ENCODE measurements around the gene GGT6.
"Not testable (repeated sequence)": the region's sequence is repeated elsewhere in the genome, so short reads cannot be mapped to it uniquely, and the experiment has no call there.

The GGT6 gene, protein sequence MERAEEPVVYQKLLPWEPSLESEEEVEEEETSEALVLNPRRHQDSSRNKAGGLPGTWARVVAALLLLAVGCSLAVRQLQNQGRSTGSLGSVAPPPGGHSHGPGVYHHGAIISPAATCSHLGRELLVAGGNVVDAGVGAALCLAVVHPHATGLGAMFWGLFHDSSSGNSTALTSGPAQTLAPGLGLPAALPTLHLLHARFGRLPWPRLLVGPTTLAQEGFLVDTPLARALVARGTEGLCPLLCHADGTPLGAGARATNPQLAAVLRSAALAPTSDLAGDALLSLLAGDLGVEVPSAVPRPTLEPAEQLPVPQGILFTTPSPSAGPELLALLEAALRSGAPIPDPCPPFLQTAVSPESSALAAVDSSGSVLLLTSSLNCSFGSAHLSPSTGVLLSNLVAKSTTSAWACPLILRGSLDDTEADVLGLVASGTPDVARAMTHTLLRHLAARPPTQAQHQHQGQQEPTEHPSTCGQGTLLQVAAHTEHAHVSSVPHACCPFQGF

GRCh38 chr17:4560421-4560820 lies at the start of gene GGT6:
TSS of gene GGT6 (minus strand) at chr17:4560577. CDS start at chr17:4560521, 56 bp downstream.
- in situ Hi-C loops (cut with MboI; ENCODE audit: low sequenced_read_pairs) = loop anchor here (25.0 kb wide), 1 partner anchor 327 kb away; the partner anchor contains the start of gene C17orf107

DNA sequence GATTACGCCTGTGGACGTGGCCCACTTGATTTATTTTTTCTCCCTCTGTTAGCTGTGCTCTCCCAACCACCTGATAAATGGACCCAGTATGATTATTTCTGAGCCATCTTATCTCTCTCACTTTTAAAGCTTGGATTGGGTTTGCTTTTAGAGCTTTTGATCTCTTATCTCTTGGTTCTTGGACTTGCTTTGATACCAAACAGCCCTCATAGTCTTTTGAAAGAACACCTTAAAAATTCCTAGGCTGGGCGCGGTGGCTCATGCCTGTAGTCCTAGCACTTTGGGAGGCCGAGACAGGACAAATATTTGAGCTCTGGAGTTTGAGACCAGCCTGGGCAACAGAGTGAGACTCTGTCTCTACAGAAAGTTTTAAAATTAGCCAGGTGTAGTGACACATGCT lies 49.8 kb upstream of the GGT6 start:
- in situ Hi-C loops (cut with MboI; ENCODE audit: low sequenced_read_pairs) = no loop called here

- in situ Hi-C loops (cut with MboI; ENCODE audit: low sequenced_read_pairs) = no loop called here
These were observed 49.4 kb upstream of the GGT6 start for GRCh38 chr17:4609761-4610160.

- in situ Hi-C loops (cut with MboI; ENCODE audit: low sequenced_read_pairs) = no loop called here
These were observed 47.4 kb upstream of the GGT6 start for GRCh38 chr17:4607773-4608187.

- in situ Hi-C loops (cut with MboI; ENCODE audit: low sequenced_read_pairs) = no loop called here
These were observed 46.9 kb upstream of the GGT6 start for GRCh38 chr17:4607261-4607741.

DNA sequence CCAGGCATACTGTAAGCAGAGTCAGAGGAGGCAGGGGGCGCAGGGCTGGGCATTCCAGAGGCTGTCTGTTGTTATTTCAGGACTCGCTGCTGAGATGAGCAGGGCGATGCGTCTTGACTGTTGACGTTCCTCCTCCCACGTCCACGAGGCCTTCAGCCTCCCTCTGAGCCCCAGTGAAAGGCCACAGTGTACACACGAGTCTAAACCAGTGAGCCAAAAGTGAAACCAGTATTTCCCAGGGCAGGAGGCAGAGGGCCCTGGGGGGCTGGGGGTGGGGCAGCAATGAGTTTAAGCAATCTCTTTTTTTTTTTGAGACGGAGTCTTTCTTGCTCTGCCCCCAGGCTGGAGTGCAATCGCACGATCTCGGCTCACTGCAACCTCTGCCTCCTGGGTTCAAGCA lies 45.4 kb upstream of the GGT6 start:
- in situ Hi-C loops (cut with MboI; ENCODE audit: low sequenced_read_pairs) = no loop called here

- in situ Hi-C loops (cut with MboI; ENCODE audit: low sequenced_read_pairs) = not testable (repeated sequence)
These were observed 44.4 kb upstream of the GGT6 start for GRCh38 chr17:4604736-4605135.

GRCh38 chr17:4604111-4604644 lies 43.8 kb upstream of the GGT6 start:
- in situ Hi-C loops (cut with MboI; ENCODE audit: low sequenced_read_pairs) = no loop called here

DNA sequence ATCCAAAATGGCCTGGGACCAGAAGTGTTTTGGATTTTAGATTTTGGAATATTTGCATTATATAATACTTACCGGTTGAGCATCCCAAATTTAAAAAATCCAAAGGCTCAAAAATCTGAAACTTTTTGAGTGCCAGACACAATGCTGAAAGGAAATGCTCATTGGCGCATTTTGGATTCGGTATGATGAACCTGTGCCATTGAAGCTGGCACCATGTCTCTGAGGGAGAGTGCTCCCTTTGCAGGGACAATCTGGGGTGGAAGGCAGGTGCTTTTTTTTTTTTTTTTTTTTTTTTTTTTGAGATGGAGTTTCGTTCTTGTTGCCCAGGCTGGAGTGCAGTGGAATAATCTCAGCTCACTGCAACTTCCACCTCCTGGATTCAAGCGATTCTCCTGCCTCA lies 41.7 kb upstream of the GGT6 start:
- in situ Hi-C loops (cut with MboI; ENCODE audit: low sequenced_read_pairs) = no loop called here

DNA sequence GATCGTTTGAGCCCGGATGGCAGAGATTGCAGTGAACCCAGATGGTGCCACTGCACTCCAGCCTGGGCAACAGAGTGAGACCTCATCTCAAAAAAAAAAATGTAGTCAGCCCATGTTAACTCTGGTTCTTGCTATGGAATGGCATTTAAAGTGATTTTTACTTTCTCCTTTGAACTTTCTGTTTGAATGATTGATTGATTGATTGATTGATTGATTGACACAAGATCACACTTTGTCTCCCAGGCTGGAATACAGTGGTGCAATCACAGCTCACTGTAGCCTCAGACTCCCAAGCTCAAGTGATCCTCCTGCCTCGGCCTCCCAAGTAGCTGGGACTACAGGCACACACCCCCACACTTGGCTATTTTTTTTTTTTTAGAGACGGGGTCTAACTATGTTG lies 40.9 kb upstream of the GGT6 start:
- in situ Hi-C loops (cut with MboI; ENCODE audit: low sequenced_read_pairs) = no loop called here

GRCh38 chr17:4600563-4600962 lies 40.2 kb upstream of the GGT6 start:
- in situ Hi-C loops (cut with MboI; ENCODE audit: low sequenced_read_pairs) = no loop called here

GRCh38 chr17:4599505-4600281 lies 39.3 kb upstream of the GGT6 start:
- in situ Hi-C loops (cut with MboI; ENCODE audit: low sequenced_read_pairs) = no loop called here

- in situ Hi-C loops (cut with MboI; ENCODE audit: low sequenced_read_pairs) = no loop called here
These were observed 38.6 kb upstream of the GGT6 start for GRCh38 chr17:4598776-4599504.

DNA sequence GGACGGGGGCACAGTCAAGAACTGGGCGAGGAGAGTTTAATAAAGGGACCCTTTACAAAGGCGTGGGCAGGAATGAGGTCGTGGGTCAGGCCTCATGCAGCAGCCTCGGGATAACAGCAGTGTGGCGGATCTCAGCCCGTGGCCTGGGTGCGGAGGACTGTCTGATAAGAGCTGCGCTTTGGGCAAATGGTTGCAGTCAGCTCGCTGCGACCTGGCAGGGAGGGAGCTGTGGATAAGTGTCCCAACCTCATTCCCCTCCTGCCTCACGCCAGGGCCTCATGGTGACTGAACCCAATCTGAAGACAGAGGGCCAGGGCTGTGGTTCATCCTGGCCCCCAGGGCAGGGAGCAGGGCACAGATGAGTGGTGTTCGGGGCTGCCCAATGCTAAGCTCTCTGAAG lies 37.6 kb upstream of the GGT6 start:
- in situ Hi-C loops (cut with MboI; ENCODE audit: low sequenced_read_pairs) = no loop called here

DNA sequence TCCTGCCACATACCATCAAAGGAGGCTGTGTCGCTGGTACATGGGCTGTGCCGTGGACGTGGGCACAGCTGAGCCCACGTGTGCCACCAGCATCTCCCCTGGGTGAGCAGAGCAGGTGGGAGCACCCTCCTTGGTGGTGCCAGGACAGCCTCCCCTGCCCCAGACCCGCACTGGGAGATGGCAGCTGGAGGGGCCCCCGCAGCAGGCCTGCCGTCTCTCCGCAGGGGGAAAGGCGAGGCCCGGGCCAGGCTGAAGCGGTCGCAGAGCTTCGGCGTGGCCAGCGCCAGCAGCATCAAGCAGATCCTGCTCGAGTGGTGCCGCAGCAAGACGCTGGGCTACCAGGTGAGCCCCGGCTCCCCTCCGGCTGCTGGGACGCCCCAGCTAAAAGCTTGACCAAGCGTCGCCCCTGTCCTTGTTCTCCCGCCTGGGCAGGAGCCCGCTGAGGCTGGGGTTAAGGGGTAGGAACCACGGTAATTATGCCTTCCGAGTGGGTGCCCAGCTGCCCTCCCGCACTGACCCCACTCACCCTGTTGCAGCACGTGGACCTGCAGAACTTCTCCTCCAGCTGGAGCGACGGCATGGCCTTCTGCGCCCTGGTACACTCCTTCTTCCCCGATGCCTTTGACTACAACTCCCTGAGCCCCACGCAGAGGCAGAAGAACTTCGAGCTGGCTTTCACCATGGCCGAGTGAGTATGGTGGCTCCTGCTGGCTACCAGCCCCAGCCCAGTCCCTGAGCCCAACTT lies 36.4 kb upstream of the GGT6 start:
- in situ Hi-C loops (cut with MboI; ENCODE audit: low sequenced_read_pairs) = no loop called here

DNA sequence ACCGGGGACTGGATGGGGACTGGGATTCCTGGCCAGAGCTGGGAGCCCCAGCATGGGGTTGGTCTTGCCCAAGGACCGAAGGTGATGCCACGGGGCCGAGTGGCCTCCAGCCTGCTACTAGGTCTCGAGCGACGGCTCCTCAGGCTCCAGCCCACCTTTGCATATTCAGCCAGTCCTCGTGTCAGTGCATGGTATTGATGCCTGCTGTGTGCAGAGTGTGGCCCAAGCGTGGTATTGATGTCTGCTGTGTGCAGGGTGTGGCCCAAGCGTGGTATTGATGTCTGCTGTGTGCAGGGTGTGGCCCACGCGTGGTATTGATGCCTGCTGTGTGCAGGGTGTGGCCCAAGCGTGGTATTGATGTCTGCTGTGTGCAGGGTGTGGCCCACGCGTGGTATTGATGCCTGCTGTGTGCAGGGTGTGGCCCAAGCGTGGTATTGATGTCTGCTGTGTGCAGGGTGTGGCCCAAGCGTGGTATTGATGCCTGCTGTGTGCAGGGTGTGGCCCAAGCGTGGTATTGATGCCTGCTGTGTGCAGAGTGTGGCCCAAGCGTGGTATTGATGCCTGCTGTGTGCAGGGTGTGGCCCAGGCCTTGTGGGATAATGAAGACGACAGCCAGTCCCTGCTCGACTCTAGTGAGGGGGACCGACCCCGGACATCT lies 35.4 kb upstream of the GGT6 start:
- in situ Hi-C loops (cut with MboI; ENCODE audit: low sequenced_read_pairs) = not testable (repeated sequence)

DNA sequence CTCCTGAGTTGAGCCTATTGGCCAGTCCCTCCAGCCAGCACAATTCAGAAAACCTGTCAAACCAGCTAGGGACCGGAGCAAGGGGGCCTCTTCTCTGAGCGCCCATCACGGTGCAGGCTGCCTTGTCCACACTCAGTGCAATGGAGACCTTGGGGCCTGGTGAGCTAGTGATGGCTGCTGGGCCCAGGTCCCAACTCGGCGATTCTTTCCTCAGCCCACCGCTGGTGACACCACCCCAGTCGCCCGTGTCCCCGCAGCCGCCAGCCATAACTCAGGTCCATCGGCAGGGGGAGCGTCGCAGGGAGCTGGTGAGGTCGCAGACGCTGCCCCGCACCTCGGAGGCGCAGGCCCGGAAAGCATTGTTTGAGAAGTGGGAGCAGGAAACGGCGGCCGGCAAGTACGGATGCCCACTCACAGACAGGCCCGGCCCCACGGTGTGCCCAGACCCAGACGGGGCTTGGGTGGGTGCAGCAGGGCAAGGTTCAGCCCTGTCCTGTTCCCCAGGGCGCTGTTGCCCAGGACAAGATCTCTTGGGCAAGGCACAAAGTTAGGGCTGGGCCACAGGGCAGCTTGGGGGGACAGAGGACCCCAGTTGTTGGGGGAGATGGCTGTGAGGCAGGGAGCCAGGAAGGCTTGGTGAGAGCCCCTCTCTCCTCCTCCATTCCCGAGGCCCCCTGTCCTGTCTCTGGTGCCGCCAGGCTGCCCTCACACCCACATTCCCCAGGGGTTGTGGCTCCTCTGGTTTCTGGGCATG lies 34.7 kb upstream of the GGT6 start:
- in situ Hi-C loops (cut with MboI; ENCODE audit: low sequenced_read_pairs) = no loop called here

DNA sequence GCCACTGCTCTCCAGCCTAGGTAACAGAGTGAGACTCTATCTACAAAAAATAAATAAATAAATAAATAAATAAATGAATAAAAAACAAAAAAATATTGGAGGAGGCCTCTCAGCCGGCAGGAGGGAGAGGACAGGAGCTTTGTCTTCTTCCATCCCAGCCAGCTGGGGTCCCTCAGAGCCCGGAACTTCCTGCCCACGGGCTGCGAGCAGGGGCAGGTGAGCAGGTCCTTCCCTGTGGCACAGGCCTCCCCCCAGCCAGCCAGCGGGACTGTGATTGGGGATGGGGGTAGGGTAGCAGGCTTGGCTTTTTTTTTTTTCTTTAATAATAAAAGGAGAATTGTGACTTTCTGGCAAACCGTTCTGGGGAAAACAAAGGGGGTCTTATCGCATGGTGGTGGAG lies 34.0 kb upstream of the GGT6 start:
- in situ Hi-C loops (cut with MboI; ENCODE audit: low sequenced_read_pairs) = no loop called here

DNA sequence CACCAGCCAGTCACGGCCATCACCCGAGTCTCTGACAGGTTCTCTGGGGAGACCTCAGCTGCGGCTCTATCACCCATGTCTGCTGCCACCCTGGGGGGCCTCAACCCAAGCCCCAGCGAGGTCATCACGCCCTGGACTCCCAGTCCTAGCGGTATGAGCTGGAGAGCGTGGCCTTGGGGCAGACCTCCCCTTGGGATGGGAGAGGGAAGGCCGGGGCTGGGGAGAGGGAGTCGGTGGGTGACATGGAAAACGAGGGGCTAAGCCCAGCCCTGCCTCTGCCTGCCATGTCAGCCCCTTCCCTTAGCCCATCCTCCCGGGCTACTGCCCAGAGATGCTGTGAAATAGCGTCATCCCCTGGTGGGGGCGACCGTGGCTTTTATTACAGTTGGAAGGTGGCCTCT lies 32.6 kb upstream of the GGT6 start:
- in situ Hi-C loops (cut with MboI; ENCODE audit: low sequenced_read_pairs) = no loop called here
